ENCODE measurements around the gene PA2G4.
A peak's percentile ranks its signal among the peaks of the same experiment; 100 is the strongest.

PA2G4 gene

DNA sequence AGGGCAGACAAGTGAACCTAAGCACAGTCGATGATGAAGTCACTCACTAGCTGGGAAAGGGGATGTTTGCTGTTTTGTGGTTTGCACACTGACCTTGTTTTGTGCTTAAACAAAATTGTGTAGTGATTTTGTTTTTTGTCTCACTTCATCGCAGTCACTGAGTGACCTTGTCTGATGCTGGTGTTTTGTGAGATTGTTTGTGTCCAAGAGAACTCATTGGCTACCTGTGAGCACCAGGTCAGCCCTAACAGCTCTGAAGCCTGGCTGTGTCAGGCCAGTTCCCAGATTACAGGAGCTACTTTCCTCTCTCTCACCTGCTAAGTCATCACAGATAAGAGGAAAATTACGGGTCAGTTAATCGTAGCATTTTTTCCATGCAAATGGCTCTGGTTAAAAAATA is 19.8 kb downstream of the PA2G4 start:
- no peak for FAIRE-seq
- no peak for DNase-seq (ENCODE audit: low spot score)

DNA sequence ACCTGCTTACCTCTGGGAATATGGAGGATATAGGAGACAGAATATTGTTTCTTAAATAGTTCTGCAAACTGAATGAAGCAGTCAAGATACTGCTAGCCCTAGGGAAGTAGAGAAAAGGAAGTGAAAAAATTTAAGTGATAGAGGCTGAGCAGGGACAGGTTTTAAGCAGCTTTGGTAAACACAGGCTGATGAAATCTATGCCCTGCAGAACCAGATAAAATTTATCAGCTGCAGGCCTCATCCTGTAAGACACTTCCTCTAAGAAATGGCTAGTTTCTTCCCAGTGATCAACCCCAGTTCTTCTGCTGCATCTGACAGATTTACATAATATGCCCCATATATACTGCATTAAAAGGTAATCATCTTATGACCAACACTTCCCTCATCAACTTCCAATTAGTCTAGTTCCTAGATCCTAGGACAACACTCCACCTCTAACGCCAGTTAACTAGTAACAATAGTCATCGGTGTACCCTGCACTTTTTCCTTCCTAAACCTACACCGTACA is 22.4 kb downstream of the PA2G4 start:
- DNase-seq (ENCODE audit: low spot score) = no peak
- FAIRE-seq = no peak

DNA sequence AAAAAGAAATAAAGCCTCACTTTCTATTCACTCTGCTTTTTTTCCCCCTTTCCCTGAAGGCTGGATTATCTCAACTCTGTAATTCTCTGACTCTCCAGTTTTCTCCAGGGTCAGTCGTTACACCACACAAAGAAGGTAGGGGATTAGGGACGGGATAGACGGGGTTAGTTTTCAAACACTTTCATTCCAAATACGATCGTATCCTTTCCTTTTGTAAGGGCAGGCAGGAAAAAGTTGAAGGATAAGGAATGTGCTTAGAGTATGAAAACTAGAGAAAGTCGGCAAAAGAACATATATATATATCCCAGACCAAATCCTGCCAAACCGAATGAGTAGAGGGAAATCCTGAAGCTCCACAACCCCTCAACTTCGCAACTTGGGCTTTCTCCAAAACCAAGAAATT is 23.1 kb downstream of the PA2G4 start:
- no peak for FAIRE-seq
- DNase-seq (ENCODE audit: low spot score) = no peak

DNA sequence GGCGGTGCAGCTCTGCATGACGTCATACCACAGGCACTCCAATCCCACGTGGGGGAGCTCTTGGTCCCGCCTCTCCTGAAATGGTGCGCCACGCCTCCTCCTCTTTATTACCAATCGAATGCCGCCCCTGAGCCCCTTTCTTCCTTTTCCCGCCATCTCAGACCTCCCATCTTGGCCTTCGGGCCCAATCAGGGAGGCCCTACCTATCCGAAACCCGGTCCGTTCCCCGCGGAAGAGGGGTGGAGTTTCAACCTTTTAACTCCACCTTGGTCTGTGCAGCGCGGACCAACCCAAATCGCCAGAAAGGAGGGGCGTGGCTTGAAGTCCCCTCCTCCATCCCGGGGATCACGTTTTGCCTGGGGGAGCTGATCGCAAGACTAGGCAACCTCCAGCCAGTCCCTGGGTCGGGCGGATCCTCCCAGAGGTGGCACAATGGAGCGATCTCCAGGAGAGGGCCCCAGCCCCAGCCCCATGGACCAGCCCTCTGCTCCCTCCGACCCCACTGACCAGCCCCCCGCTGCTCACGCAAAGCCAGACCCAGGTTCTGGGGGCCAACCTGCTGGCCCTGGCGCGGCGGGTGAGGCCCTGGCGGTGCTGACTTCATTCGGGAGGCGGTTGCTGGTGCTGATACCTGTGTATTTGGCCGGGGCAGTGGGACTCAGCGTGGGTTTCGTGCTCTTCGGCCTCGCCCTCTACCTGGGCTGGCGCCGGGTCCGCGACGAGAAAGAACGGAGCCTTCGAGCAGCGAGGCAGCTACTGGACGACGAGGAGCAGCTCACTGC is 23.7 kb downstream of the PA2G4 start, which contains the start of gene ESYT1:
ESYT1 (plus strand) TSS at position 380 of the 782 bp plus-strand sequence; CDS start at position 433, 53 bp downstream.
- peak; percentile 92 for FAIRE-seq

DNA sequence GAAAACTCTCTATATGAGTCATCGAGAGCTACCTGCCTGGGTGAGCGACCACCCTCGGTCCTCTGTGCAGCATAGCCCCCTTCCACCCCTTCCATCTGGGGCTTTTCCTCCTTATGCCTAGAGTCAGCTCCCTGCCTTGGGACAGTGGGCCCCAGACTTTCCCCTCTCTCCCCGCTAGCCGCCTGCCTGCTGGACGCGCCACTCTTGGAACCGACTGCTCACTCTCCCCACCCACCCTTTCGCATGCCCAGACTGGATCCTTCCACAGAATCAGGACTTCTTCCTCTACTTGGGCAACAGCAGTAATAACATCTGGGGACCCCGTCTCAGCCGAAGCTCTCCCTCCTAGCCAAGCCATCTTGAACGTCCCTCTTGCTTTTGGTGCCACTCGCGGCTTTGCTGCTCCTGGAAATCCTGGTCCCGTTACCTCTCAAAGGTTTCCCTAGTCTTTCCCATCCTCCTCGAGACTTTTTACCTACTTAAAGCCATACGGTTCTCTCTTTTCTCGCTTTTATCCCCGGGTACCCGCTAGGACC is 24.4 kb downstream of the PA2G4 start:
- no peak for DNase-seq (ENCODE audit: low spot score)
- FAIRE-seq = no peak

More for the DNA sequence above, 23.7 kb downstream of the PA2G4 start, which contains the start of gene ESYT1:
- DNase-seq (ENCODE audit: low spot score) = peak; percentile 97

DNA sequence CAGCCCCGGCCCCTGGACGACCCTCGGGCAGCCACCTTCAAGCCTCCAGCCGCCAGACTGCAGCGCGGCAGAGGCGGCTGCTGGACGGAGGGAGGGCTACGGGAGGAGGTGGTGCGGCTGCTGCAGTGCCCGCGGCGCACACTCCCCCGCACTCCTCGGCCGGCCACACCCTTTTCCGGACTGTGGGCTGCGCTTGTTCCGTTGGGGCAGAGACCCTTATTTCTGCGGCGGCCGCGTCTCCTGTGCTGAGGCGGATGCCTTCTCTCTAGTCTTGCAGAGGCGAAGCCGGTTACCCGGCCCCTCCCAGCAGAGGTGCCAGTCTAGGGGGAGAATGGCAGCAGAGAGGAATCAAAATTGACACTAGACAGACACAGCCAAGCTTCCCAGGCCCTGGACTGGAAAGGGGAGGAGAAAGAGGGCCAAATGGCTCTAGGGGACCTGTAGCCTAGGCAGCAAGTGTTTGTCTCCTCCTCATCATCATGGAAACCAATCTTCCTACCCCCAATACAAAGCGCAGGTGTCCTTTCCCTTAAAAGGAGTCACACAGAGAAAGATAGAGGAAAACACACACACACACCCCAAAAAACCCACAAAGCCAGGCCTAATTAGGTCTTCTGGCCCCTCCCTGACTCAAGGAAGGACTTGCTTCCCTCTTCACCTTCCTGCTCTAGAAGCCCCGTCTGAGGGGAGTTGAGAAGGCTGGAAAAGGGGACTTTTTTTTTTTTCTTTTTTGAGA is 25.0 kb downstream of the PA2G4 start:
- no peak for FAIRE-seq
- DNase-seq (ENCODE audit: low spot score) = peak; percentile 43

DNA sequence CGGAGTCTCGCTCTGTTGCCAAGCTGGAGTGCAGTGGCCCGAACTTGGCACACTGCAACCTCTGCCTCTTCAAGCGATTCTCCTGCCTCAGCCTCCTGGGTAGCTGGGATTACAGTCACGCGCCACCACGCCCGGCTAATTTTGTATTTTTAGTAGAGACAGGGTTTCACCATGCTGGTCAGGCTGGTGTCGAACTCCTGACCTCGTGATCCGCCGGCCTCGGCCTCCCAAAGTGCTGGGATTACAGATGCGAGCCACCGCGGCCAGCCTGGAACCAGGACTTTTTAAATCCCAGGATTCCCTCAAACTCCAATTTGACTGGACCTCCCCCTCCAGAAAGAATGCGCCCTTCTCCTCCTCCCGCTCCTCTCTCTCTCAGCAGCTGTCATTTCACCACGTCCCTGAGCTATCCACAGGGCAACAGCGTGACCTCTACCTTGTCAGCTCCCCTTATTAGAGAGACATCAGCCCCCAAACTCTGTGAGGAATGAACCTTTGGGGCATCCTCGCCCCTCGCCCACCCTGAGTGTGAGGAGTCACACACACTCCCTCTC is 25.7 kb downstream of the PA2G4 start:
- DNase-seq (ENCODE audit: low spot score) (no peak), FAIRE-seq (no peak)

DNA sequence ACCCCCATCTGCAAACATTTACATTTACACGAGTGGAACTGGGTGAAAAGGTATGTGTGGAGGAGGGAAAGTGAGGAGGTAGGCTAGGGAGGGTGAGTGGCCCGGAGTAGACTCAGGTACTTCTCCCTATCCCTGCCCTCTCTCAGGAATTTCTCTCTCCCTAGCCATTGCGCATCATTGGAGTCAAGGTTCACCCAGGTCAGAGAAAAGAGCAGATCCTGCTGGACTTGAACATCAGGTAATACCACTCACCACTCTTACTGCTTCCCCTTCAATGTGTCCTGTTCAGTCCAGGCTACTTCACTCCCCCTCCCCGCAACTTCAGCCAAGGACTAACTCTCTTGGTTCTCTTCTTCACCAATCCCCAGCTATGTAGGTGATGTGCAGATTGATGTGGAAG is 26.5 kb downstream of the PA2G4 start:
- FAIRE-seq (no peak), DNase-seq (ENCODE audit: low spot score) (no peak)

DNA sequence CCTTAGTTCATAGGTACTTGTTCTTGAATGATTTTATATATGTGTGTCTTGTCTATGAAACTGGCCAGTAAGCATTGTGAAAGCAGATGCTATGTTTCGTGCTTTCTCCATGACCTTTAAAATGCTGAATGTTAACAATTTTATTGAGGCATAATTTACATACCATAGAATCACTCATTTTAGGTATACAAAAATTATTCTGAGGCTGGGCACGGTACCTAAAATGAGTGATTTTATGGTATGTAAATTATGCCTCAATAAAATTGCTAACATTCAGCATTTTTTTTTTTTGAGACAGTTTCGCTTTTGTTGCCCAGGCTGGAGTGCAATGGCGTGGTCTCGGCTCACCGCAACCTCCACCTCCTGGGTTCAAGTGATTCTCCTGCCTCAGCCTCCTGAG is 30.5 kb downstream of the PA2G4 start:
- no peak for DNase-seq (ENCODE audit: low spot score)
- no peak for FAIRE-seq

DNA sequence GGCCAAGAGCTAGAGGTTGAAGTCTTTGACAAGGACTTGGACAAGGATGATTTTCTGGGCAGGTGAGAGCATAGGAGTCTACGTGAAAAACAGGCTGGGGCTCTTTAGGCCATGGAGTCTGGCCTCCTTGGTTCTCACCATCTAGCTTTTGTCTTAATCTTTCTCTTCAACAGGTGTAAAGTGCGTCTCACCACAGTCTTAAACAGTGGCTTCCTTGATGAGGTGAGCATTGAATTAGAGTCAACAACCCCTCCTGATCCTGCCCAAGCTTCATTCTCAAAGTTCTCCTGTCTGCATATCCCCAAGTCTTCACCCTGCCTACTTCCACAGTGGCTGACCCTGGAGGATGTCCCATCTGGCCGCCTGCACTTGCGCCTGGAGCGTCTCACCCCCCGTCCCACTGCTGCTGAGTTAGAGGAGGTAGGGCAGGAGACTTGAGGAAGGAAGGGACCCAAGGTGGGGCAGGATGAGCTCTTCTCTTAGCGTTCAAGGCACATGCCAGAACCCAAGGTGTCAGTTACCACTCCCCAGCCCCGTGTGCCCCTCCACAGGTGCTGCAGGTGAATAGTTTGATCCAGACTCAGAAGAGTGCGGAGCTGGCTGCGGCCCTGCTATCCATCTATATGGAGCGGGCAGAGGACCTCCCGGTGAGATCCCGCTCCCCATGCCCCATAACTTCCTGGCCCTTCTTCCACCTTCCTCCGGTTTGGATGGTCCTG is 33.7 kb downstream of the PA2G4 start:
- FAIRE-seq = no peak

DNA sequence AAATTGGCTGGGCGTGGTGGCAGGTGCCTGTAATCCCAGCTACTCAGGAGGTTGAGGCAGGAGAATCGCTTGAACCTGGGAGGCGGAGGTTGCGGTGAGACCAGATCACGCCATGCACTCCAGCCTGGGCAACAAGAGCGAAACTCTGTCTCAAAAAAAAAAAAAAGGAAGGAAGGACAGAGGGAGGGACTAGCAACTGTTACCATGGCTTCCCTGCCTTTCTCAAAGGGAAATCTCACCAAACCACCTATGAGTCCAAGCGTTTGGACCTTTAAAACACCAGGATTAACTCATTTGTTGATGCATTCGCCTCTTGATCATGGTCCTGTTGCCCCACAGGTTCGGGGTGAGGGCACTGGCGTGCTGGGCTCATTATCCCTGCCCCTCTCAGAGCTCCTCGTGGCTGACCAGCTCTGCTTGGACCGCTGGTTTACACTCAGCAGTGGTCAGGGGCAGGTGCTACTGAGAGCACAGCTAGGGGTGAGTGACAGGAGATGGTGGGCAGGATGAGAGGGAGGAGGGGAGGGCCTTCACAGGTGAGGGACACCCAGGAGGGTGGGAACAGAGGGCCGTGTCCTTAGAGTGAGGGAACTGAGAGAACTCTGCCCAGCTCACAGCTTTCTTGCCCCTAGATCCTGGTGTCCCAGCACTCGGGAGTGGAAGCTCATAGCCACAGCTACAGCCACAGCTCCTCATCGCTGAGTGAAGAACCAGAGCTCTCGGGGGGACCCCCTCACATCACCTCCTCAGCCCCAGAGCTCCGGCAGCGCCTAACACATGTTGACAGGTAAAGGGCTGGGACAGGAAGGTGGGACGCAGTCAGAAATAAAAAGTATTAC is 37.8 kb downstream of the PA2G4 start:
- no peak for FAIRE-seq
- no peak for DNase-seq (ENCODE audit: low spot score)

More for the DNA sequence above, 33.7 kb downstream of the PA2G4 start:
- DNase-seq (ENCODE audit: low spot score) = no peak

DNA sequence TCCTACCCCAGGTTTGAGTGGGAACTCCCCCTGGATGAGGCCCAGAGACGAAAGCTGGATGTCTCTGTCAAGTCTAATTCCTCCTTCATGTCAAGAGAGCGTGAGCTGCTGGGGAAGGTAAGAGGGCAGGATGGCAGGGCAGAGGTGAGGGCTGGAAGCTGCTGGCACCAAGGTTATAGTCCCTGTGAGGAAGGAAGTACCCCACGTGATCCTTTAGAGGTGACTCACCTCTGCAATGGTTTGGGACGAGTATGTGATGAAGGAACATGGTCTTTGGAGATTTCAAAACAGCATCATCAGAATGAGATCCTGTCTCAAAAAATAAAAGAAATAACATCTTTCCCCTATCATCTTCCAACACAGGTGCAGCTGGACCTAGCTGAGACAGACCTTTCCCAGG is 38.9 kb downstream of the PA2G4 start:
- FAIRE-seq (no peak), DNase-seq (ENCODE audit: low spot score) (no peak)

DNA sequence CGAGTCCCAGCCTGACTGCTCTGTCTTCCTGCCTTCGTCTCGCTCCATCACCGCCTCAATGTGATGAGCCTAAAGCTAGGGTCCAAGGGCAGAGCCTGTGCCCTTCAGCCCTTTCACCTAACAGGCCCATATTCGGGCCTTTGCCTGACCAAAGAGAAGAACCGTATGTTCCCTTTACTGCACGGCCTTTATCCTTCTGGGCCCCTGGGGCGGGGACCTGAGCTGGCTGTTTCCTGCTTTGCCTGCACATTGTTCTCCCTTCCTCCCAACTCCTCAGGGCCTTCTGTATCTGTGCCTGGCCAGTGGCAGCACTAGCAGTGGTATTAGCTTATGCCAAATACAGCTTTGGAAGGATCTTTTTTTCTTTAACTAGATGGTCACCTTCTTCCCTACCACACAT is 39.5 kb downstream of the PA2G4 start:
- FAIRE-seq = no peak

DNA sequence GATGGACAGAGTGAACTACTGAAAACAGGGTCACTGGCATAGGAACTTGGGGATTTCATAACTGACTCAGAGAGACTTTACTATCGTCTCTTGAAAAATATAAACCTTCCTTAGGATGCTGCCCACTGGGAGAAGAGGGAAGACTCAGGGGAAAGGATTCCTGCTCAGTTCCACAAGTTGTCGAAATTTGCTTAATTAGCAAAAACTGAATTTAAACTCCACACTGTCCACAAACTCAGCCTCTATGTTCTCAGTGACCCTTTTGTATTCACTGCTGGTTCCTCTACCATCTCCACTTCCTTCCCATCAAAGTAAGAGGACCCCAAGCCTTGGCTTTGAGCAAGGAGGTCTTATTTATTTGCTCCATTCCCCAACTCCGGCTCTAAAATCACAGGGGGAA is 40.9 kb downstream of the PA2G4 start:
- DNase-seq (ENCODE audit: low spot score) (no peak), FAIRE-seq (no peak)

More for the DNA sequence above, 39.5 kb downstream of the PA2G4 start:
- DNase-seq (ENCODE audit: low spot score) = no peak

DNA sequence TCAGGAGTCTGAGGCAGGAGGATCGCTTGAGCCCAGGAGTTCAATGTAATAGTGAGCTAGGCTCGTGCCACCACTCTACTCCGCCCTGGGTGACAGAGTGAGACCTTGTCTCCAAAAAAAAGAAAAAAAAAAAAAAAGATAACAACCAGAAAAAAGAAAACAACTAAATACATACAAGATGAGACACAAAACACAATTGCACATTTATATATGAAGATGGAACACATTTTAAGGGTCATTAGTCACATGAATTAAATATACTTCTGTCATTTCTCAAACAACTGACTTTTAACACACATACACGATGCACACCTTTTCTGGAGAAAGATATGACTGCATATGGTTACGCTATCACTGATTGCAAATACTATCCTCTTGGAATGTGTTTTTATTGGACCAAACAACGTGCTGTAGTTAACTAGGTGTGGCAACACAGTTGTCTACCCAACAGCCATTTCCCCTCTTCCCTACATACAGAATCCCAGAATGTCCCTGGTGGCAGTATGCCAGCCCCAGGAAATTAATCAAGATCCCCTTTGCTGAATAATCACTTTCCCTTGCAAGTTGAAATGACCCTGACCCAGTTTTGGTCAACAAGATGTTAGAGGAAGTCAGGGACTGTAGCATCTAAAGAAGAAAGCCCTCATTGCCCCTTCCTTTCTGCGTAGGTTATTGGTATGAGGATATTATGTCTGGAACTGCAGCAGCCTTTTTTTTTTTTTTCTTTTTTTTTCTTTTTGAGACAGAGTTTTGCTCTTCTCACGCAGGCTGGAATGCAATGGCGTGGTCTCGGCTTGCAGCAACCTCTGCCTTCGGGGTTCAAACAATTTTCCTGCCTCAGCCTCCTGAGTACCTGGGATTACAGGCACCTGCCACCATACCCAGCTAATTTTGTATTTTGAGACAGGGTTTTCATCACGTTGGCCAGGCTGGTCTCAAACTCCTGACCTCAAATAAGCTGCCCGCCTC is 42.4 kb downstream of the PA2G4 start:
- DNase-seq (ENCODE audit: low spot score) = no peak
- FAIRE-seq = no peak

DNA sequence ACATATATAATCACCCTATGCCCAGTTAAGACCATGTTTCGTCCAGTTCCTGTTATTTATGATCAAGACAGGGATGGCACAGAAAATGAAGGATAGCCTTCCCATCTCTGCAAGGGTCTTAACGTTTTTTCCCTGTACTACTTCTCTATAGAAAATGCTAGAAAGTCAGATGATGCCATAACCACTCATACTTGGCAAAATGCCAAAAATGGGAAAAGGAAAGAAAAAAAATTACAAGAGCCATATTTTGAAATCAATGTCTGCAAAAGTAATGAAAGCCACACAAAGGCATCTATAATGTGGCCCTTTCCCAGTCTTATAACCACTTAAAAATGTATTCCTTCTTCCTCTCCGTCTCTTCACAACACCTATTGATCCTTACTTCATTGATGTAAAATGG is 46.2 kb downstream of the PA2G4 start:
- DNase-seq (ENCODE audit: low spot score) (no peak), FAIRE-seq (no peak)

DNA sequence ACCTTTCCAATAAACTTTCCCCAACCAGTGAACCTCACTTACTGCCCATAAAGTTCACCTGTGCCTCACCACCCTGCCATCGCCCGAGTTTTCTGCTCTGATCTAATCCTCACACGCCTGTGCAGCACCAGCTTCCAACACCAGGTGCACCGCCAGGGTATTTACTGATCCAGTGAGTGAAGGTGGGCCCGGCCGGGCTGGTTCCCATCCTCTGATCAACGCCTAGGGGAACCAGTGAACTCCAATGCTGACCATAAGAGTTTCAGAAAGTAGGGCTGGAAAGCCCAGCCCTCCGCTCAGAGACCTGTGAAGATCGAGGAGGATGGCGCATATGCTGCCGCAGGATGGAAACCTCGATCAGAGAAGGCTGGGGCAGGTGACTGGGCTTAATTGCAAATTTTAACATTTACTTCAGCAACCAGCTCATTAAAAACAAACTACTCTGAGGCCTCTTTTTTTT is 47.3 kb downstream of the PA2G4 start:
- FAIRE-seq (no peak), DNase-seq (ENCODE audit: low spot score) (peak; percentile 44)

DNA sequence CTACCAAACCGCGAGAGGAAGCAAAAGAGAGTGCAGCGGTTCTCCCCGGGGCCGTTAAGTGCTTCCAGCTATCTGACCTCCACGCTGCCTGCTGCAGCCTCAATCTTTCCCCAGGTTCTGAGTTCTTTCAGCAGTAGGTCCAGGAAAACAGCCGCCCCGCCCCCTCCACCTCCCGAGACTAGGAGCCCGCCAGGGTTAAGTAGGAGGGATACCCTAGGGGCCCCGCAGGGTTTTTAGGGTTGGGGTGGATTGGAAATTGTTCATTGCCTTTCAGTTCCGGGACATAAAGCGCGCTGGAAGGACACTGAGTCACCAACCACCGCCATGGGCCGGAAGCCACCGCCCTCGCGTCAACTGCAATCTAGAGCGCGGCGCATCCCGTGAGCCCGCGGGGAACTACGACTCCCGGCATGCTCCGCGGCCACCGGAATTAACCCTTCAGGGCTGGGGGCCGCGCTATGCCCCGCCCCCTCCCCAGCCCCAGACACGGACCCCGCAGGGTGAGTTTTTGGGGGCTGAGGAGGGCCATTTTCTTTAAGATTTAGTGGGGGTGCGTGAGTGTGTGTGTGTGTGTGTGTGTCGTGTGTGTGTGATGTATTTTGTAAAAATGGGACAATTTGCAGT is 47.9 kb downstream of the PA2G4 start, which contains the start of gene MYL6B:
MYL6B (plus strand) TSS at position 456 of the 624 bp plus-strand sequence. CDS start 1,332 bp downstream, outside the sequence.
- peak; percentile 33 for FAIRE-seq
- DNase-seq (ENCODE audit: low spot score) = peak; percentile 80

Data from RCC 7860 (cell line).